GM19193 (cell line): ENCODE measurements around the gene ALOX15.

Experiments
- POLR2A ChIP-seq: IDR thresholded peaks from 4 replicates; pipeline ENCODE4 v1.6.1; 2011; ENCODE audit not compliant: insufficient read depth, insufficient read length; ENCODE audit errors: extremely low read depth

ALOX15 gene

DNA sequence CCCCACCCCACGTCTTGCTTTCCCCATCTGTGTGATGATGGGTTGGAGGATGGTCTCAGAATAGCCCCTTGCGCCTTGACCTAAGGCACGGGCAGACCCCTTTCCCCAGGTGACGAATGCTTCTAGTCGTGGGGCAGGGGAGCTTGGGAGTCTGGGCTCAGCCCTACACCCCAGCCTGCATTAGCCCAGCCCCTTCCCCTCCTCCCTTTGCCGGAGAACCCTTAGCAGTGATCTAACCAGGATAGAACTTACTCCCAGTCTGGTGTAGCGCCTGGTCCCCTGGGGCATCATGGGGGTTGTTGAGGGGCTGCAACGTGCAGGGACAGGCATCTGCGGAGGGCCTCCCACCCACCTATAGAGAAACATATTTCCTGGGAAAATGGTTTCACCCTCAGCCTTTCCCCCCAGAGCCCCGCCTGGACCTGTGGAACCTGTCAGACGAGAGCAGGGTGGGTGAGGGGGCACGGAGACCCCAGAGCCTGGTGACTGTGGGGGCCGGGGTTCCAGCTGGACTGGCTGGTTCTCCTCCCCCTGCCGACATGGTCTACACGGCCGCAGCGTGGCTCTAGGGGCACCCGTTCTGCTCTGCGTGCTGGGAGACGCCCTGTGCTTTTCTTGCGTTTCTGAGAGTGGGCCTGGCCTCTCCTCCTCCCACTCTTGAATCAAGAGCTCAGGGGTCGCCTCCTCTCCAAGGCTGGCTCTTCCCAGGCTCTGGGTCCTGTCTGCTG lies 52.4 kb downstream of the ALOX15 start:
- TF ChIP-seq POLR2A: no peak

- no peak for TF ChIP-seq POLR2A
These were observed 53.1 kb downstream of the ALOX15 start for GRCh38 chr17:4588391-4588790.

GRCh38 chr17:4587803-4588202 lies 53.7 kb downstream of the ALOX15 start:
- no peak for TF ChIP-seq POLR2A

DNA sequence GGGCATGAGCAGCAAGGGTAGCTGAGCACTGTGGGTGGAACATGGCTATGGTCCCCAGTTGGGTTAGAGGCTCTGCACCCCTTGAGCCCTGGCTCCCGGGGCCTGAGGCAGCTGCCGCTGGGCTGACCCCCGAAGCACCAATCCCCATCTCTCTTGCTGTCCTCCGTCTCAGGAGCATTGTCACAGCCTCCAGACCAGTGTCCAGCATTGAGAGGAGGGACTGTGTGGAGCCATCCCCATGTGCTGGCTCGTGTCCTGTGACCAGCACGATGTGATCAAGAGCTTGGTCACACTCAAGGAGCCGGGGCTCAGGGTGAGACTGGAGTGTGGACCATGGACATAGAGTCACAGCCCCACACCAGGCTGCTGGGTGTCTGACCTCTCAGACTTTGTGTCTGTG lies 54.3 kb downstream of the ALOX15 start:
- no peak for TF ChIP-seq POLR2A

GRCh38 chr17:4586043-4586442 lies 55.4 kb downstream of the ALOX15 start:
- TF ChIP-seq POLR2A: no peak

- TF ChIP-seq POLR2A: no peak
These were observed 55.9 kb downstream of the ALOX15 start for GRCh38 chr17:4585638-4585994.

- no peak for TF ChIP-seq POLR2A
These were observed 56.4 kb downstream of the ALOX15 start for GRCh38 chr17:4584917-4585637.

DNA sequence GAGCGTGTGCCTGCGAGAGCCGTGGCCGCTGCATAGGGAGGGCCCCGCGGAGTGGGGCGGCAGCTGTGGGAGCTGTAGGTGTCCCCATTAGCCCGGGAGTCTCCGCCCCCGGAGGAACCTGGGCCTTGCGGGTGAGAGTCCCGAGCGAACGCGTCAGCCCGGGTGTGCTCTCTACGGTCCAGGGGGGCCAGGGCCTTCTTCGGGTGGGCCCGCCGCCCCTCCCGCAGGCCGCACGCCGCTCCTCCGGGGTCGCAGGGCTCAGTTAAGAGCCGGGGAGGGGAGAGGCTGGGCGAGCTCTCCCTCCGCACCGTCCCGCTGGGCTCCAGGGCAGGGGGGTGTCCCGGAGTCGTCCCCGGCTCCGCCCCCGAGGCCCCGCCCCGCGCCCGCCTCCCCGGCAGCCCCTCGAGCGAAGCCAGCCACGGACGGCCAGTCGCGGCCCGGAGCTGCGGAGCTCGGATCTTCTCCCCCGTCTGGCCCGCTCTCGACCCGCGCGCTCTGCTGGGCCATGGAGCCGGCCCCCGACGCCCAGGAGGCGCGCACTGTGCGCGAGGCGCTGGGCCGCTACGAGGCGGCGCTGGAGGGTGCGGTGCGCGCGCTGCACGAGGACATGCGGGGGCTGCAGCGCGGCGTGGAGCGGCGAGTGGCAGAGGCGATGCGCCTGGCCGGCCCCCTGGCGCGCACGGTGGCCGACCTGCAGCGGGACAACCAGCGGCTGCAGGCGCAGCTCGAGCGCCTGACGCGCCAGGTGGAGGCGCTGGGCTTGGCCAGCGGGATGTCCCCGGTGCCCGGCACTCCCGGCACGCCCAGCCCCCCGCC lies 57.2 kb downstream of the ALOX15 start, which contains the start of gene SMTNL2:
SMTNL2 (plus strand) TSS at position 429 of the 816 bp plus-strand sequence; CDS start at position 506, 77 bp downstream.
- no peak for TF ChIP-seq POLR2A

GRCh38 chr17:4583782-4584100 lies 57.7 kb downstream of the ALOX15 start:
- TF ChIP-seq POLR2A: no peak

DNA sequence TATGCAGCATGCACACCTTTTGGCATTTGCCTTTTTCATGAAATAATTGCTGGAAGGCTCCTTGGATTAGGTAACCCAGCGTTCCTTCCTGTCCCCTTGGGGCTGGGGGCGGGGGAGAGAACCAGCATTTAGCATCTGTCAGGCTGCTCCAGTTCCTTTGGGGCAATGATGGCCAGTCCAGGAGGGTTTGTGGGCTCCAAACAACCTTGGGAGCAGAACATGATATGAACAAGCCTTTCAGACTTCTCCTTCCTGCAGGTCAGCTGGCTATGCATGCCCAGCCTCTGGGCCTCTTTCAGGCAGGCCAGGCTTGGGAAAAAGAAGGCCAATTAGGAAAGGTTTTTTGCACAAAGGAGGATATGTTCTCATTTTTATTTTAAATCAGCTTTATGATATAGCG lies 58.3 kb downstream of the ALOX15 start:
- no peak for TF ChIP-seq POLR2A

DNA sequence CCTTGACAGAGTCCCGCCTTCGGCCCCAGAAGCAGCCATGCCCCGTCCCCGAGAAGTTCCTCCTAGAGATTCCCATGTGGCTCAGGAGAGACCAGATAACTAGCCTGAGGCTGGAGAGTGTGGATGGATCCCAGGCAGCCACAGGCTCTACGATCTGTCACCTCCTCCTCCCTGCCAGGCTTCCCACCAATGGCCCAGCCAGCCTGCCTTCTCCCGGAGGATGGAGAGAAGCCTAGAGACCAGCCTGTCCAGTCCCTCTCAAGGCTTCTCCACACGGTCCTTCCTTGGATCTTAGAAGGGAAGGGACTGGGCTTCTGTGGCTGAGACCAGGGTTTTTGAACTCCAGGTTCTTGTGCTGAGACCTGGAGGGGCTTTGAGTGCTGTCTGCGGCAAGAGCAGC lies 58.8 kb downstream of the ALOX15 start:
- no peak for TF ChIP-seq POLR2A

- TF ChIP-seq POLR2A: no peak
These were observed 59.4 kb downstream of the ALOX15 start for GRCh38 chr17:4582101-4582501.
